ENCODE measurements around the gene SLC25A25.
"Not testable (repeated sequence)": the region's sequence is repeated elsewhere in the genome, so short reads cannot be mapped to it uniquely, and the experiment has no call there.

SLC25A25 gene

GRCh38 chr9:128106181-128106939 lies 38.3 kb downstream of the SLC25A25 start:
- no peak for DNase-seq (ENCODE audit: low read depth, low spot score)
- TF ChIP-seq POLR2AphosphoS5 (IDR thresholded peaks at IDR 0.05; ENCODE audit: borderline replicate concordance, low read depth, low read length) (no peak), FOXP2 (optimal IDR thresholded peaks at IDR 0.05; ENCODE audit: control extremely low read depth, extremely low read length, insufficient read depth) (no peak), EZH2 (IDR thresholded peaks at IDR 0.05) (no peak)
- no peak overlapping the region for H3K4me3 ChIP-seq
- peaks cover 53% of the 10 kb centered on the region for H3K36me3 ChIP-seq (ENCODE audit: insufficient read depth, low read length)
- no peak overlapping the region for H3K27ac ChIP-seq
- no peaks in the 10 kb centered on the region for H3K9me3 ChIP-seq (ENCODE audit: low read depth, low read length)
- H3K9ac ChIP-seq (ENCODE audit: insufficient read length), result no peak overlapping the region

GRCh38 chr9:128106940-128107467 lies 39.0 kb downstream of the SLC25A25 start:
- no peaks in the 10 kb centered on the region for H3K9me3 ChIP-seq (ENCODE audit: low read depth, low read length)
- no peak overlapping the region for H3K27ac ChIP-seq
- TF ChIP-seq EZH2 (IDR thresholded peaks at IDR 0.05), result no peak
- no peak for TF ChIP-seq FOXP2 (optimal IDR thresholded peaks at IDR 0.05; ENCODE audit: control extremely low read depth, extremely low read length, insufficient read depth)
- no peak for TF ChIP-seq POLR2AphosphoS5 (IDR thresholded peaks at IDR 0.05; ENCODE audit: borderline replicate concordance, low read depth, low read length)
- H3K36me3 ChIP-seq (ENCODE audit: insufficient read depth, low read length), result peaks cover 50% of the 10 kb centered on the region
- H3K4me3 ChIP-seq, result no peak overlapping the region
- DNase-seq (ENCODE audit: low read depth, low spot score), result no peak
- no peak overlapping the region for H3K9ac ChIP-seq (ENCODE audit: insufficient read length)

GRCh38 chr9:128107468-128108268 lies 39.6 kb downstream of the SLC25A25 start:
- DNase-seq (ENCODE audit: low read depth, low spot score), result no peak
- Histone ChIP-seq H3K27ac (no peak overlapping the region), H3K9ac (ENCODE audit: insufficient read length) (no peak overlapping the region), H3K36me3 (ENCODE audit: insufficient read depth, low read length) (peaks cover 43% of the 10 kb centered on the region), H3K9me3 (ENCODE audit: low read depth, low read length) (no peaks in the 10 kb centered on the region), H3K4me3 (no peak overlapping the region)
- no peak for TF ChIP-seq POLR2AphosphoS5 (IDR thresholded peaks at IDR 0.05; ENCODE audit: borderline replicate concordance, low read depth, low read length)
- TF ChIP-seq EZH2 (IDR thresholded peaks at IDR 0.05), result no peak
- TF ChIP-seq FOXP2 (optimal IDR thresholded peaks at IDR 0.05; ENCODE audit: control extremely low read depth, extremely low read length, insufficient read depth), result no peak

GRCh38 chr9:128108269-128109049 lies 40.4 kb downstream of the SLC25A25 start:
- no peak overlapping the region for H3K27ac ChIP-seq
- no peak overlapping the region for H3K9ac ChIP-seq (ENCODE audit: insufficient read length)
- no peak overlapping the region for H3K4me3 ChIP-seq
- DNase-seq (ENCODE audit: low read depth, low spot score), result no peak
- TF ChIP-seq POLR2AphosphoS5 (IDR thresholded peaks at IDR 0.05; ENCODE audit: borderline replicate concordance, low read depth, low read length) (no peak), EZH2 (IDR thresholded peaks at IDR 0.05) (no peak), FOXP2 (optimal IDR thresholded peaks at IDR 0.05; ENCODE audit: control extremely low read depth, extremely low read length, insufficient read depth) (no peak)
- peaks cover 37% of the 10 kb centered on the region for H3K36me3 ChIP-seq (ENCODE audit: insufficient read depth, low read length)
- no peaks in the 10 kb centered on the region for H3K9me3 ChIP-seq (ENCODE audit: low read depth, low read length)

- Histone ChIP-seq H3K36me3 (ENCODE audit: insufficient read depth, low read length) (peaks cover 30% of the 10 kb centered on the region), H3K9me3 (ENCODE audit: low read depth, low read length) (no peaks in the 10 kb centered on the region), H3K9ac (ENCODE audit: insufficient read length) (no peak overlapping the region), H3K27ac (no peak overlapping the region), H3K4me3 (no peak overlapping the region)
- no peak for DNase-seq (ENCODE audit: low read depth, low spot score)
- no peak for TF ChIP-seq EZH2 (IDR thresholded peaks at IDR 0.05)
- TF ChIP-seq POLR2AphosphoS5 (IDR thresholded peaks at IDR 0.05; ENCODE audit: borderline replicate concordance, low read depth, low read length), result no peak
- TF ChIP-seq FOXP2 (optimal IDR thresholded peaks at IDR 0.05; ENCODE audit: control extremely low read depth, extremely low read length, insufficient read depth), result no peak
Observed at GRCh38 chr9:128109050-128109709, 41.1 kb downstream of the SLC25A25 start.

GRCh38 chr9:128111726-128112125 lies 43.7 kb downstream of the SLC25A25 start:
- H3K27ac ChIP-seq; H3K9me3 ChIP-seq (ENCODE audit: low read depth, low read length); DNase-seq (ENCODE audit: low read depth, low spot score); H3K9ac ChIP-seq (ENCODE audit: insufficient read length); H3K4me3 ChIP-seq: not testable (repeated sequence)
- peaks cover 13% of the 10 kb centered on the region for H3K36me3 ChIP-seq (ENCODE audit: insufficient read depth, low read length)

GRCh38 chr9:128113526-128114325 lies 45.7 kb downstream of the SLC25A25 start:
- Histone ChIP-seq H3K36me3 (ENCODE audit: insufficient read depth, low read length) (no peaks in the 10 kb centered on the region), H3K9ac (ENCODE audit: insufficient read length) (no peak overlapping the region), H3K9me3 (ENCODE audit: low read depth, low read length) (no peaks in the 10 kb centered on the region), H3K27ac (no peak overlapping the region), H3K4me3 (no peak overlapping the region)
- DNase-seq (ENCODE audit: low read depth, low spot score), result no peak
- TF ChIP-seq POLR2AphosphoS5 (IDR thresholded peaks at IDR 0.05; ENCODE audit: borderline replicate concordance, low read depth, low read length), result no peak
- no peak for TF ChIP-seq FOXP2 (optimal IDR thresholded peaks at IDR 0.05; ENCODE audit: control extremely low read depth, extremely low read length, insufficient read depth)
- no peak for TF ChIP-seq EZH2 (IDR thresholded peaks at IDR 0.05)
